K562 (cell line): ENCODE measurements around the gene RETREG2. TPM values are rescaled to one million over a fixed set of nuclear protein-coding genes. Genes with fewer than 3 reads are reported as not detected.
A peak's percentile ranks its signal among the peaks of the same experiment; 100 is the strongest.

Experiments used
- ATF7 ChIP-seq: fragments of 450-650 bp; IDR thresholded peaks from 2 replicates; pipeline ENCODE4 v1.7.1; 2014; ENCODE audit warnings: mild to moderate bottlenecking, moderate library complexity
- CEBPG ChIP-seq, 3 experiments: fragments of 200-800 bp in 1 of 3; sonication (Bioruptor generic) in 1 of 3; sonication (generic) in 1 of 3; formaldehyde crosslinking in 1 of 3; IDR thresholded peaks in 2 of 3; conservative IDR thresholded peaks in 1 of 3; 2 replicates each; pipeline versions ENCODE4 v1.6.1 to v1.8.0; 2016 to 2022; ENCODE audit warnings: missing compliant biosample characterization in 2 of 3, missing genetic modification characterization in 2 of 3, mild to moderate bottlenecking in 1 of 3, missing genetic modification reagents in 1 of 3
- FOSL1 ChIP-seq: fragments of 200-800 bp; sonication (Bioruptor generic); conservative IDR thresholded peaks from 2 replicates; pipeline ENCODE4 v1.6.1; 2016; ENCODE audit warnings: missing genetic modification characterization, missing compliant biosample characterization
- HDAC8 ChIP-seq: fragments of 450-650 bp; IDR thresholded peaks from 2 replicates; pipeline ENCODE4 v1.6.1; 2016; ENCODE audit warnings: mild to moderate bottlenecking, missing genetic modification characterization, moderate library complexity, missing compliant biosample characterization
- HNRNPUL1 ChIP-seq: fragments of 200-400 bp; formaldehyde crosslinking; IDR thresholded peaks from 2 replicates; pipeline ENCODE4 v1.6.1; 2017; ENCODE audit warnings: low read length
- HOXB6 ChIP-seq: fragments of 250-450 bp; sonication (Bioruptor Pico); IDR thresholded peaks from 2 replicates; pipeline ENCODE4 v1.5.1; 2022; ENCODE audit warnings: mild to moderate bottlenecking, borderline replicate concordance
- IFI16 ChIP-seq: fragments of 250-450 bp; sonication (Bioruptor Pico); IDR thresholded peaks from 2 replicates; pipeline ENCODE4 v2.1.2; 2022; ENCODE audit warnings: mild to moderate bottlenecking, inconsistent platforms
- KDM4B ChIP-seq, 2 experiments: fragments of 450-650 bp in 1 of 2; sonication (generic) in 1 of 2; IDR thresholded peaks; 2 replicates each; pipeline ENCODE4 v1.6.1; 2016 to 2017; ENCODE audit warnings: borderline replicate concordance in 2 of 2, antibody characterized with exemption in 1 of 2, low read depth in 1 of 2, mild to moderate bottlenecking in 1 of 2
- KLF16 ChIP-seq: IDR thresholded peaks from 2 replicates; pipeline ENCODE4 v1.6.1; 2016; ENCODE audit warnings: antibody characterized with exemption
- MTA1 ChIP-seq: fragments of 450-650 bp; IDR thresholded peaks from 2 replicates; pipeline ENCODE4 v1.6.1; 2017; ENCODE audit warnings: borderline replicate concordance
- MXD1 ChIP-seq: fragments of 250-450 bp; sonication (Bioruptor Pico); IDR thresholded peaks from 2 replicates; pipeline ENCODE4 v1.8.0; 2021; ENCODE audit warnings: borderline replicate concordance, mild to moderate bottlenecking, moderate library complexity; ENCODE audit not compliant: poor library complexity, severe bottlenecking
- NFE2L1 ChIP-seq: fragments of 450-650 bp; IDR thresholded peaks from 2 replicates; pipeline ENCODE4 v1.6.1; 2016; ENCODE audit warnings: missing genetic modification characterization, low read depth, mild to moderate bottlenecking, missing compliant biosample characterization, moderate library complexity, borderline replicate concordance
- PATZ1 ChIP-seq: fragments of 250-450 bp; sonication (Bioruptor Pico); IDR thresholded peaks from 2 replicates; pipeline ENCODE4 v1.5.0; 2020; ENCODE audit warnings: mild to moderate bottlenecking, borderline replicate concordance
- PHB ChIP-seq: fragments of 250-450 bp; sonication (Bioruptor Pico); IDR thresholded peaks from 2 replicates; pipeline ENCODE4 v1.5.0; 2021
- POLR3A ChIP-seq: IDR thresholded peaks from 2 replicates; pipeline ENCODE4 v1.6.1; 2011; ENCODE audit warnings: borderline replicate concordance, mild to moderate bottlenecking, moderate library complexity; ENCODE audit not compliant: insufficient read length, insufficient read depth; ENCODE audit errors: extremely low read depth
- PRMT5 ChIP-seq: sonication (generic); formaldehyde crosslinking; IDR thresholded peaks from 2 replicates; pipeline ENCODE4 v1.5.0; 2020; ENCODE audit warnings: missing genetic modification reagents
- RB1 ChIP-seq: fragments of 450-650 bp; IDR thresholded peaks from 2 replicates; pipeline ENCODE4 v1.6.1; 2017; ENCODE audit warnings: low read depth, mild to moderate bottlenecking
- SNRNP70 ChIP-seq: fragments of 200-400 bp; formaldehyde crosslinking; optimal IDR thresholded peaks from 2 replicates; pipeline ENCODE3; 2017; ENCODE audit warnings: low read depth, low read length
- SRF ChIP-seq, 2 experiments: fragments of 250-450, 450-650 bp in 1 of 2; sonication (Bioruptor Pico) in 1 of 2; sonication (generic) in 1 of 2; formaldehyde crosslinking; IDR thresholded peaks; 2 replicates each; pipeline versions ENCODE4 v1.5.0 to v1.5.1; 2020 to 2022; ENCODE audit warnings: mild to moderate bottlenecking in 1 of 2, missing genetic modification reagents in 1 of 2
- TCFL5 ChIP-seq: fragments of 250-450 bp; sonication (Bioruptor Pico); conservative IDR thresholded peaks from 2 replicates; pipeline ENCODE4 v1.6.1; 2021; ENCODE audit warnings: mild to moderate bottlenecking, moderate library complexity, matching md5 sums
- ZFP1 ChIP-seq: fragments of 450-650 bp; formaldehyde crosslinking; IDR thresholded peaks from 2 replicates; pipeline ENCODE4 v1.4.0; 2020; ENCODE audit warnings: mild to moderate bottlenecking, mixed read lengths
- ZNF140 ChIP-seq: fragments of 250-450 bp; sonication (Bioruptor Pico); IDR thresholded peaks from 2 replicates; pipeline ENCODE4 v1.8.0; 2021; ENCODE audit warnings: moderate library complexity, mild to moderate bottlenecking, inconsistent platforms
- ZNF146 ChIP-seq: IDR thresholded peaks from one replicate; pipeline ENCODE4 v1.6.1; 2018; ENCODE audit warnings: missing compliant biosample characterization; ENCODE audit not compliant: unreplicated experiment
- ZNF224 ChIP-seq: sonication (generic); formaldehyde crosslinking; IDR thresholded peaks from 2 replicates; pipeline ENCODE4 v1.8.0; 2022; ENCODE audit warnings: mild to moderate bottlenecking, missing genetic modification reagents
- ZNF324 ChIP-seq: fragments of 250-450 bp; sonication (Bioruptor Pico); IDR thresholded peaks from 2 replicates; pipeline ENCODE4 v1.4.0; 2020; ENCODE audit warnings: mild to moderate bottlenecking
- polyA plus RNA-seq, 8 experiments: library from polyadenylated mRNA; depleted of rRNA in 4 of 8; stranded (reverse) in 5 of 8; unstranded in 3 of 8; fragments of >200 nt; fragmentation: Nextera tagmentation in 2 of 8; fragmentation: Illumina TruSeq in 1 of 8; extraction: Ambion mirVana in 2 of 8; extraction: Trizol in 1 of 8; gene quantifications; 2 replicates each; pipeline versions ENCODE4 v1.2.1 to v1.2.3, GENCODE V29; 2011 to 2014; ENCODE audit warnings: inconsistent platforms in 1 of 8, missing spikeins in 1 of 8
- total RNA-seq, 7 experiments: library from RNA; depleted of rRNA in 6 of 7; stranded (reverse); fragments of >200 nt in 6 of 7; fragmentation: Illumina TruSeq in 2 of 7; extraction: Trizol in 2 of 7; gene quantifications; 2 replicates each; pipeline versions ENCODE4 v1.2.1 to v1.2.3, GENCODE V29; 2011 to 2021; ENCODE audit warnings: low replicate concordance in 1 of 7
- TF ChIP-seq, protein P1 (sequence below): sonication (generic); formaldehyde crosslinking; IDR thresholded peaks from 2 replicates; pipeline ENCODE4 v1.8.1; 2022; ENCODE audit warnings: missing genetic modification reagents

Gene RETREG2
- total and polyA plus RNA-seq, 9 of the 15 experiments (the other 6 are each of a cell fraction or from before 2014, with no cell fraction given), result 4.9 to 40.1 (median 19.2) TPM

- TF ChIP-seq HNRNPUL1 (no peak), TCFL5 (CRISPR knock-in tag) (no peak), ZNF324 (CRISPR knock-in tag) (no peak), PRMT5 (CRISPR knock-in tag) (no peak), CEBPG (CRISPR knock-in tag; IDR thresholded peaks at IDR 0.05) (no peak), CEBPG (tag; conservative IDR thresholded peaks at IDR 0.05 in 1 of 2, IDR thresholded peaks at IDR 0.05 in 1 of 2) (no peak), ZNF224 (CRISPR knock-in tag) (no peak), NFE2L1 (no peak), MTA1 (no peak), FOSL1 (tag) (0 out of 2 replicates have a peak, but pooled peaks have one; percentile 29), POLR3A (no peak), SRF (CRISPR knock-in tag; IDR thresholded peaks at IDR 0.05) (peak in 1 of 2 experiments; percentile 54; a peak in 1 of 4 replicates), KDM4B (IDR thresholded peaks at IDR 0.05; ENCODE audit: borderline replicate concordance in 2 of 2, low read depth in 1 of 2) (no peak), ZNF146 (CRISPR knock-in tag) (no peak), ZNF140 (CRISPR knock-in tag) (no peak), MXD1 (CRISPR knock-in tag) (no peak), ZFP1 (CRISPR knock-in tag) (no peak), KLF16 (no peak), RB1 (peak; percentile 79; the same call in 1 of the 2 replicates), HDAC8 (tag) (no peak), PATZ1 (CRISPR knock-in tag) (no peak), HOXB6 (CRISPR knock-in tag) (no peak), IFI16 (CRISPR knock-in tag) (no peak), PHB (CRISPR knock-in tag) (no peak), ATF7 (peak; percentile 97), SNRNP70 (no peak)
- TF ChIP-seq, protein P1, sequence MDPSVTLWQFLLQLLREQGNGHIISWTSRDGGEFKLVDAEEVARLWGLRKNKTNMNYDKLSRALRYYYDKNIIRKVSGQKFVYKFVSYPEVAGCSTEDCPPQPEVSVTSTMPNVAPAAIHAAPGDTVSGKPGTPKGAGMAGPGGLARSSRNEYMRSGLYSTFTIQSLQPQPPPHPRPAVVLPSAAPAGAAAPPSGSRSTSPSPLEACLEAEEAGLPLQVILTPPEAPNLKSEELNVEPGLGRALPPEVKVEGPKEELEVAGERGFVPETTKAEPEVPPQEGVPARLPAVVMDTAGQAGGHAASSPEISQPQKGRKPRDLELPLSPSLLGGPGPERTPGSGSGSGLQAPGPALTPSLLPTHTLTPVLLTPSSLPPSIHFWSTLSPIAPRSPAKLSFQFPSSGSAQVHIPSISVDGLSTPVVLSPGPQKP (CRISPR knock-in tag), result no peak
Observed at GRCh38 chr2:219206328-219207133, 28.5 kb downstream of the RETREG2 start, which contains the start of gene ZFAND2B (continued).
